ENCODE data around the gene ELAVL3.
"Not testable (repeated sequence)": the region's sequence is repeated elsewhere in the genome, so short reads cannot be mapped to it uniquely, and the experiment has no call there.

ELAVL3 gene

GRCh38 chr19:11473725-11474124, 7.1 kb downstream of the ELAVL3 start:
- Histone ChIP-seq H3K36me3 (ENCODE audit: insufficient read depth, low read length) (no peaks in the 10 kb centered on the region), H3K27me3 (ENCODE audit: insufficient read depth, low read length) (peaks cover 9% of the 10 kb centered on the region), H3K4me3 (ENCODE audit: low read length) (no peak overlapping the region), H3K4me1 (ENCODE audit: insufficient read depth, low read length) (no peaks in the 10 kb centered on the region), H3K27ac (ENCODE audit: low read depth, low read length) (no peak overlapping the region), H3K9ac (ENCODE audit: low read depth, low read length) (no peak overlapping the region), H3K9me3 (ENCODE audit: insufficient read depth, low read depth, low read length) (no peaks in the 10 kb centered on the region)
- 95% methylated on average over 4 of the region's 4 CpGs for WGBS

- H3K9ac ChIP-seq (ENCODE audit: low read depth, low read length); H3K36me3 ChIP-seq (ENCODE audit: insufficient read depth, low read length); H3K27me3 ChIP-seq (ENCODE audit: insufficient read depth, low read length); H3K4me3 ChIP-seq (ENCODE audit: low read length); H3K27ac ChIP-seq (ENCODE audit: low read depth, low read length); H3K9me3 ChIP-seq (ENCODE audit: insufficient read depth, low read depth, low read length); H3K4me1 ChIP-seq (ENCODE audit: insufficient read depth, low read length): not testable (repeated sequence)
- 89% methylated on average over 7 of the region's 8 CpGs for WGBS
Observed at GRCh38 chr19:11468266-11468845, 12.5 kb downstream of the ELAVL3 start.

- Histone ChIP-seq H3K36me3 (ENCODE audit: insufficient read depth, low read length) (no peaks in the 10 kb centered on the region), H3K9me3 (ENCODE audit: insufficient read depth, low read depth, low read length) (no peaks in the 10 kb centered on the region), H3K27me3 (ENCODE audit: insufficient read depth, low read length) (no peaks in the 10 kb centered on the region), H3K4me1 (ENCODE audit: insufficient read depth, low read length) (0 out of 2 replicates have a peak, but pooled peaks cover 3% of the 10 kb centered on the region), H3K9ac (ENCODE audit: low read depth, low read length) (no peak overlapping the region), H3K27ac (ENCODE audit: low read depth, low read length) (no peak overlapping the region), H3K4me3 (ENCODE audit: low read length) (no peak overlapping the region)
- whole genome bisulfite sequencing, result 32% methylated on average over 8 of the region's 8 CpGs
Observed at GRCh38 chr19:11465600-11465999, 15.2 kb downstream of the ELAVL3 start.

- H3K36me3 ChIP-seq (ENCODE audit: insufficient read depth, low read length), result no peaks in the 10 kb centered on the region
- H3K27me3 ChIP-seq (ENCODE audit: insufficient read depth, low read length), result no peaks in the 10 kb centered on the region
- H3K9ac ChIP-seq (ENCODE audit: low read depth, low read length), result no peak overlapping the region
- no peaks in the 10 kb centered on the region for H3K9me3 ChIP-seq (ENCODE audit: insufficient read depth, low read depth, low read length)
- no peak overlapping the region for H3K4me3 ChIP-seq (ENCODE audit: low read length)
- no peak overlapping the region for H3K27ac ChIP-seq (ENCODE audit: low read depth, low read length)
- 86% methylated on average over 11 of the region's 11 CpGs for WGBS
- 0 out of 2 replicates have a peak, but pooled peaks cover 3% of the 10 kb centered on the region for H3K4me1 ChIP-seq (ENCODE audit: insufficient read depth, low read length)
Observed at GRCh38 chr19:11464333-11465265, 16.2 kb downstream of the ELAVL3 start.

- Histone ChIP-seq H3K9me3 (ENCODE audit: insufficient read depth, low read depth, low read length) (no peaks in the 10 kb centered on the region), H3K36me3 (ENCODE audit: insufficient read depth, low read length) (no peaks in the 10 kb centered on the region), H3K4me3 (ENCODE audit: low read length) (no peak overlapping the region), H3K9ac (ENCODE audit: low read depth, low read length) (no peak overlapping the region), H3K4me1 (ENCODE audit: insufficient read depth, low read length) (0 out of 2 replicates have a peak, but pooled peaks cover 3% of the 10 kb centered on the region), H3K27ac (ENCODE audit: low read depth, low read length) (no peak overlapping the region), H3K27me3 (ENCODE audit: insufficient read depth, low read length) (no peaks in the 10 kb centered on the region)
- WGBS, result 84% methylated on average over 12 of the region's 12 CpGs
Observed at GRCh38 chr19:11463391-11463790, 17.5 kb downstream of the ELAVL3 start.

GRCh38 chr19:11461453-11461852, 19.4 kb downstream of the ELAVL3 start:
- 94% methylated on average over 2 of the region's 2 CpGs for WGBS
- no peaks in the 10 kb centered on the region for H3K27me3 ChIP-seq (ENCODE audit: insufficient read depth, low read length)

GRCh38 chr19:11460207-11460606, 20.6 kb downstream of the ELAVL3 start:
- Histone ChIP-seq H3K9ac (ENCODE audit: low read depth, low read length) (no peak overlapping the region), H3K9me3 (ENCODE audit: insufficient read depth, low read depth, low read length) (no peaks in the 10 kb centered on the region), H3K36me3 (ENCODE audit: insufficient read depth, low read length) (no peaks in the 10 kb centered on the region), H3K4me3 (ENCODE audit: low read length) (no peak overlapping the region), H3K4me1 (ENCODE audit: insufficient read depth, low read length) (0 out of 2 replicates have a peak, but pooled peaks cover 4% of the 10 kb centered on the region), H3K27me3 (ENCODE audit: insufficient read depth, low read length) (no peaks in the 10 kb centered on the region), H3K27ac (ENCODE audit: low read depth, low read length) (no peak overlapping the region)
- WGBS, result 63% methylated on average over 4 of the region's 4 CpGs

More at GRCh38 chr19:11461453-11461852, 19.4 kb downstream of the ELAVL3 start:
- Histone ChIP-seq H3K36me3 (ENCODE audit: insufficient read depth, low read length) (no peaks in the 10 kb centered on the region), H3K9me3 (ENCODE audit: insufficient read depth, low read depth, low read length) (no peaks in the 10 kb centered on the region), H3K4me1 (ENCODE audit: insufficient read depth, low read length) (0 out of 2 replicates have a peak, but pooled peaks cover 7% of the 10 kb centered on the region), H3K27ac (ENCODE audit: low read depth, low read length) (no peak overlapping the region), H3K4me3 (ENCODE audit: low read length) (no peak overlapping the region), H3K9ac (ENCODE audit: low read depth, low read length) (no peak overlapping the region)

- not testable (repeated sequence) for H3K9me3 ChIP-seq (ENCODE audit: insufficient read depth, low read depth, low read length); H3K27me3 ChIP-seq (ENCODE audit: insufficient read depth, low read length); H3K27ac ChIP-seq (ENCODE audit: low read depth, low read length); H3K4me3 ChIP-seq (ENCODE audit: low read length); H3K9ac ChIP-seq (ENCODE audit: low read depth, low read length); H3K36me3 ChIP-seq (ENCODE audit: insufficient read depth, low read length); H3K4me1 ChIP-seq (ENCODE audit: insufficient read depth, low read length)
- WGBS, result 88% methylated on average over 11 of the region's 11 CpGs
Observed at GRCh38 chr19:11458912-11459311, 21.9 kb downstream of the ELAVL3 start.

- Histone ChIP-seq H3K9me3 (ENCODE audit: insufficient read depth, low read depth, low read length) (no peaks in the 10 kb centered on the region), H3K4me3 (ENCODE audit: low read length) (no peak overlapping the region), H3K36me3 (ENCODE audit: insufficient read depth, low read length) (no peaks in the 10 kb centered on the region), H3K27ac (ENCODE audit: low read depth, low read length) (no peak overlapping the region), H3K27me3 (ENCODE audit: insufficient read depth, low read length) (no peaks in the 10 kb centered on the region), H3K4me1 (ENCODE audit: insufficient read depth, low read length) (0 out of 2 replicates have a peak, but pooled peaks cover 4% of the 10 kb centered on the region), H3K9ac (ENCODE audit: low read depth, low read length) (no peak overlapping the region)
- 91% methylated on average over 19 of the region's 19 CpGs for WGBS
Observed at GRCh38 chr19:11458236-11458900, 22.5 kb downstream of the ELAVL3 start.

GRCh38 chr19:11457831-11458230, 23.0 kb downstream of the ELAVL3 start:
- no peaks in the 10 kb centered on the region for H3K36me3 ChIP-seq (ENCODE audit: insufficient read depth, low read length)
- no peaks in the 10 kb centered on the region for H3K9me3 ChIP-seq (ENCODE audit: insufficient read depth, low read depth, low read length)
- WGBS, result 93% methylated on average over 20 of the region's 20 CpGs
- no peaks in the 10 kb centered on the region for H3K27me3 ChIP-seq (ENCODE audit: insufficient read depth, low read length)
- H3K4me1 ChIP-seq (ENCODE audit: insufficient read depth, low read length), result peaks cover 4% of the 10 kb centered on the region; the same call in 1 of the 2 replicates
- H3K4me3 ChIP-seq (ENCODE audit: low read length), result no peak overlapping the region
- H3K27ac ChIP-seq (ENCODE audit: low read depth, low read length), result no peak overlapping the region
- H3K9ac ChIP-seq (ENCODE audit: low read depth, low read length), result no peak overlapping the region

GRCh38 chr19:11457115-11457514, 23.7 kb downstream of the ELAVL3 start:
- H3K36me3 ChIP-seq (ENCODE audit: insufficient read depth, low read length), result no peaks in the 10 kb centered on the region
- H3K4me1 ChIP-seq (ENCODE audit: insufficient read depth, low read length), result peaks cover 10% of the 10 kb centered on the region
- H3K9ac ChIP-seq (ENCODE audit: low read depth, low read length), result no peak overlapping the region
- H3K27ac ChIP-seq (ENCODE audit: low read depth, low read length), result no peak overlapping the region
- no peaks in the 10 kb centered on the region for H3K9me3 ChIP-seq (ENCODE audit: insufficient read depth, low read depth, low read length)
- 31% methylated on average over 18 of the region's 18 CpGs for WGBS
- H3K4me3 ChIP-seq (ENCODE audit: low read length), result no peak overlapping the region
- no peaks in the 10 kb centered on the region for H3K27me3 ChIP-seq (ENCODE audit: insufficient read depth, low read length)

Data from HUES64 (cell line).